ENCODE data around the gene ZNF385A. TPM values are rescaled to one million over a fixed set of nuclear protein-coding genes. Genes with fewer than 3 reads are reported as not detected.
A peak's percentile ranks its signal among the peaks of the same experiment; 100 is the strongest.

ZNF385A gene
- total and polyA plus RNA-seq, 2 of the 13 experiments (the other 11 are each of a cell fraction or from before 2014, with no cell fraction given) = 0.44 to 0.67 TPM

DNA sequence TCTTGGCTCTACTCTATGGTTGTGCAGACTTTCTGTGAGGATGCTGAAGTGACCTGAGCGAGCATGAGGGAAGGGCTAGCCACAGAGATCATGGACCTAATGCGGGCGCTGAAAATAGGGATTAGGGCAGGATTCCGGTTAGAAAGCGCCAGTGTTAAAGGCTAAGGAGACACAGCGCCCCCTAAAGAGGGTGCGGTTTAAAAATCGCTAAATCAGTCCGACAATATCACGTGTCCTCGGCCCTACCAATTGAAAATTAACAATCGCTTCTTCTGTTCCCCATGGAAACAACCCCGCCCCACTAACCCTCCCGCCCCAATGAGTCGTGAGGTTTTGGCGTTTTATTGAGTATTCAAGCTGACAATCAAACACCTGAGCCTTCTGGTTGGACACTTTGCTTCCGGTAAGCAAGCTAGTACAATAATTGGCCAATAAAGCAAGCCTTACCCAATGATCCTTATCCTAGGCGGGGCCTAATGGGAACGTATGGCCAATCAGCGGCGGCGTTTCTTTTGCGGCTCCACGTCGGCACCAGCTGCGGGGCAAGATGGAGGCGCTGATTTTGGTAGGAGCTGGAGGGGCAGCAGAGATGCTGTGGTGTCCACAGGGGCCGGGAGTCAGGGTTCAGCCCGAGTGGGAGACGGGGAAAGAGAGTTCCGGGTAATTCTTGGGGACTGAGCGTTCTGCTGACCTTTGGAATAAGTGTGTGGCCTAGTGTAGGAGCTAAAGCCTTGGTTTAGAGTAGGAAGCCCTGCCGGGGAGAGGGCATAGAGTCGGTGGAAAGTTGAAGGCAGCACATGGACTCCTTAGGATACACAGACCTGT, 59.7 kb downstream of the ZNF385A start, which contains the start of gene COPZ1 (continued):
- no peak for TF ChIP-seq PCBP2 (optimal IDR thresholded peaks at IDR 0.05; ENCODE audit: low read depth, low read length, poor library complexity, severe bottlenecking)
- TF ChIP-seq YEATS2 (CRISPR knock-in tag; IDR thresholded peaks at IDR 0.05; ENCODE audit: borderline replicate concordance) = no peak
- no peak for TF ChIP-seq ZNF660 (CRISPR knock-in tag; IDR thresholded peaks at IDR 0.05; ENCODE audit: borderline replicate concordance, low read depth)
- TF ChIP-seq SIX4 (CRISPR knock-in tag; IDR thresholded peaks at IDR 0.05) = no peak
- TF ChIP-seq, protein P1, sequence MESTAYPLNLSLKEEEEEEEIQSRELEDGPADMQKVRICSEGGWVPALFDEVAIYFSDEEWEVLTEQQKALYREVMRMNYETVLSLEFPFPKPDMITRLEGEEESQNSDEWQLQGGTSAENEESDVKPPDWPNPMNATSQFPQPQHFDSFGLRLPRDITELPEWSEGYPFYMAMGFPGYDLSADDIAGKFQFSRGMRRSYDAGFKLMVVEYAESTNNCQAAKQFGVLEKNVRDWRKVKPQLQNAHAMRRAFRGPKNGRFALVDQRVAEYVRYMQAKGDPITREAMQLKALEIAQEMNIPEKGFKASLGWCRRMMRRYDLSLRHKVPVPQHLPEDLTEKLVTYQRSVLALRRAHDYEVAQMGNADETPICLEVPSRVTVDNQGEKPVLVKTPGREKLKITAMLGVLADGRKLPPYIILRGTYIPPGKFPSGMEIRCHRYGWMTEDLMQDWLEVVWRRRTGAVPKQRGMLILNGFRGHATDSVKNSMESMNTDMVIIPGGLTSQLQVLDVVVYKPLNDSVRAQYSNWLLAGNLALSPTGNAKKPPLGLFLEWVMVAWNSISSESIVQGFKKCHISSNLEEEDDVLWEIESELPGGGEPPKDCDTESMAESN (CRISPR knock-in tag; conservative IDR thresholded peaks at IDR 0.05) = no peak
- no peak for TF ChIP-seq ZNF329 (CRISPR knock-in tag; IDR thresholded peaks at IDR 0.05; ENCODE audit: low read depth)
- TF ChIP-seq ZNF263 (CRISPR knock-in tag; IDR thresholded peaks at IDR 0.05) = no peak
- no peak for TF ChIP-seq ZNF782 (CRISPR knock-in tag; IDR thresholded peaks at IDR 0.05; ENCODE audit: borderline replicate concordance)
- TF ChIP-seq, protein P2, sequence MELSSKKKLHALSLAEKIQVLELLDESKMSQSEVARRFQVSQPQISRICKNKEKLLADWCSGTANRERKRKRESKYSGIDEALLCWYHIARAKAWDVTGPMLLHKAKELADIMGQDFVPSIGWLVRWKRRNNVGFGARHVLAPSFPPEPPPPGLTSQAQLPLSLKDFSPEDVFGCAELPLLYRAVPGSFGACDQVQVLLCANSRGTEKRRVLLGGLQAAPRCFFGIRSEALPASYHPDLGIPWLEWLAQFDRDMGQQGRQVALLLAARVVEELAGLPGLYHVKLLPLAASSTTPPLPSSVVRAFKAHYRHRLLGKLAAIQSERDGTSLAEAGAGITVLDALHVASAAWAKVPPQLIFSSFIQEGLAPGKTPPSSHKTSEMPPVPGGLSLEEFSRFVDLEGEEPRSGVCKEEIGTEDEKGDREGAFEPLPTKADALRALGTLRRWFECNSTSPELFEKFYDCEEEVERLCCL (CRISPR knock-in tag; IDR thresholded peaks at IDR 0.05; ENCODE audit: borderline replicate concordance) = no peak
- TF ChIP-seq, protein P3, sequence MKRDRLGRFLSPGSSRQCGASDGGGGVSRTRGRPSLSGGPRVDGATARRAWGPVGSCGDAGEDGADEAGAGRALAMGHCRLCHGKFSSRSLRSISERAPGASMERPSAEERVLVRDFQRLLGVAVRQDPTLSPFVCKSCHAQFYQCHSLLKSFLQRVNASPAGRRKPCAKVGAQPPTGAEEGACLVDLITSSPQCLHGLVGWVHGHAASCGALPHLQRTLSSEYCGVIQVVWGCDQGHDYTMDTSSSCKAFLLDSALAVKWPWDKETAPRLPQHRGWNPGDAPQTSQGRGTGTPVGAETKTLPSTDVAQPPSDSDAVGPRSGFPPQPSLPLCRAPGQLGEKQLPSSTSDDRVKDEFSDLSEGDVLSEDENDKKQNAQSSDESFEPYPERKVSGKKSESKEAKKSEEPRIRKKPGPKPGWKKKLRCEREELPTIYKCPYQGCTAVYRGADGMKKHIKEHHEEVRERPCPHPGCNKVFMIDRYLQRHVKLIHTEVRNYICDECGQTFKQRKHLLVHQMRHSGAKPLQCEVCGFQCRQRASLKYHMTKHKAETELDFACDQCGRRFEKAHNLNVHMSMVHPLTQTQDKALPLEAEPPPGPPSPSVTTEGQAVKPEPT (CRISPR knock-in tag; IDR thresholded peaks at IDR 0.05; ENCODE audit: low read depth) = no peak
- TF ChIP-seq TRIM24 (CRISPR knock-in tag; IDR thresholded peaks at IDR 0.05) = no peak
- TF ChIP-seq FOXM1 (CRISPR knock-in tag; IDR thresholded peaks at IDR 0.05) = no peak
- peak; percentile 78 for TF ChIP-seq RFX1 (IDR thresholded peaks at IDR 0.05)
- TF ChIP-seq PITX1 (CRISPR knock-in tag; IDR thresholded peaks at IDR 0.05) = peak; percentile 76; the same call in 1 of the 2 replicates
- TF ChIP-seq, protein P4, sequence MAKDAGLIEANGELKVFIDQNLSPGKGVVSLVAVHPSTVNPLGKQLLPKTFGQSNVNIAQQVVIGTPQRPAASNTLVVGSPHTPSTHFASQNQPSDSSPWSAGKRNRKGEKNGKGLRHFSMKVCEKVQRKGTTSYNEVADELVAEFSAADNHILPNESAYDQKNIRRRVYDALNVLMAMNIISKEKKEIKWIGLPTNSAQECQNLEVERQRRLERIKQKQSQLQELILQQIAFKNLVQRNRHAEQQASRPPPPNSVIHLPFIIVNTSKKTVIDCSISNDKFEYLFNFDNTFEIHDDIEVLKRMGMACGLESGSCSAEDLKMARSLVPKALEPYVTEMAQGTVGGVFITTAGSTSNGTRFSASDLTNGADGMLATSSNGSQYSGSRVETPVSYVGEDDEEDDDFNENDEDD (CRISPR knock-in tag; IDR thresholded peaks at IDR 0.05; ENCODE audit: borderline replicate concordance) = no peak
- no peak for TF ChIP-seq ZNF160 (CRISPR knock-in tag; IDR thresholded peaks at IDR 0.05)
- TF ChIP-seq, protein P5, sequence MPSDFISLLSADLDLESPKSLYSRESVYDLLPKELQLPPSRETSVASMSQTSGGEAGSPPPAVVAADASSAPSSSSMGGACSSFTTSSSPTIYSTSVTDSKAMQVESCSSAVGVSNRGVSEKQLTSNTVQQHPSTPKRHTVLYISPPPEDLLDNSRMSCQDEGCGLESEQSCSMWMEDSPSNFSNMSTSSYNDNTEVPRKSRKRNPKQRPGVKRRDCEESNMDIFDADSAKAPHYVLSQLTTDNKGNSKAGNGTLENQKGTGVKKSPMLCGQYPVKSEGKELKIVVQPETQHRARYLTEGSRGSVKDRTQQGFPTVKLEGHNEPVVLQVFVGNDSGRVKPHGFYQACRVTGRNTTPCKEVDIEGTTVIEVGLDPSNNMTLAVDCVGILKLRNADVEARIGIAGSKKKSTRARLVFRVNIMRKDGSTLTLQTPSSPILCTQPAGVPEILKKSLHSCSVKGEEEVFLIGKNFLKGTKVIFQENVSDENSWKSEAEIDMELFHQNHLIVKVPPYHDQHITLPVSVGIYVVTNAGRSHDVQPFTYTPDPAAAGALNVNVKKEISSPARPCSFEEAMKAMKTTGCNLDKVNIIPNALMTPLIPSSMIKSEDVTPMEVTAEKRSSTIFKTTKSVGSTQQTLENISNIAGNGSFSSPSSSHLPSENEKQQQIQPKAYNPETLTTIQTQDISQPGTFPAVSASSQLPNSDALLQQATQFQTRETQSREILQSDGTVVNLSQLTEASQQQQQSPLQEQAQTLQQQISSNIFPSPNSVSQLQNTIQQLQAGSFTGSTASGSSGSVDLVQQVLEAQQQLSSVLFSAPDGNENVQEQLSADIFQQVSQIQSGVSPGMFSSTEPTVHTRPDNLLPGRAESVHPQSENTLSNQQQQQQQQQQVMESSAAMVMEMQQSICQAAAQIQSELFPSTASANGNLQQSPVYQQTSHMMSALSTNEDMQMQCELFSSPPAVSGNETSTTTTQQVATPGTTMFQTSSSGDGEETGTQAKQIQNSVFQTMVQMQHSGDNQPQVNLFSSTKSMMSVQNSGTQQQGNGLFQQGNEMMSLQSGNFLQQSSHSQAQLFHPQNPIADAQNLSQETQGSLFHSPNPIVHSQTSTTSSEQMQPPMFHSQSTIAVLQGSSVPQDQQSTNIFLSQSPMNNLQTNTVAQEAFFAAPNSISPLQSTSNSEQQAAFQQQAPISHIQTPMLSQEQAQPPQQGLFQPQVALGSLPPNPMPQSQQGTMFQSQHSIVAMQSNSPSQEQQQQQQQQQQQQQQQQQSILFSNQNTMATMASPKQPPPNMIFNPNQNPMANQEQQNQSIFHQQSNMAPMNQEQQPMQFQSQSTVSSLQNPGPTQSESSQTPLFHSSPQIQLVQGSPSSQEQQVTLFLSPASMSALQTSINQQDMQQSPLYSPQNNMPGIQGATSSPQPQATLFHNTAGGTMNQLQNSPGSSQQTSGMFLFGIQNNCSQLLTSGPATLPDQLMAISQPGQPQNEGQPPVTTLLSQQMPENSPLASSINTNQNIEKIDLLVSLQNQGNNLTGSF (CRISPR knock-in tag; IDR thresholded peaks at IDR 0.05) = no peak
- TF ChIP-seq MIER3 (CRISPR knock-in tag; IDR thresholded peaks at IDR 0.05; ENCODE audit: borderline replicate concordance) = no peak; the same call in 1 of the 2 replicates

Data from HepG2 (cell line).